ENCODE data around the gene NDST1.

NDST1 gene

DNA sequence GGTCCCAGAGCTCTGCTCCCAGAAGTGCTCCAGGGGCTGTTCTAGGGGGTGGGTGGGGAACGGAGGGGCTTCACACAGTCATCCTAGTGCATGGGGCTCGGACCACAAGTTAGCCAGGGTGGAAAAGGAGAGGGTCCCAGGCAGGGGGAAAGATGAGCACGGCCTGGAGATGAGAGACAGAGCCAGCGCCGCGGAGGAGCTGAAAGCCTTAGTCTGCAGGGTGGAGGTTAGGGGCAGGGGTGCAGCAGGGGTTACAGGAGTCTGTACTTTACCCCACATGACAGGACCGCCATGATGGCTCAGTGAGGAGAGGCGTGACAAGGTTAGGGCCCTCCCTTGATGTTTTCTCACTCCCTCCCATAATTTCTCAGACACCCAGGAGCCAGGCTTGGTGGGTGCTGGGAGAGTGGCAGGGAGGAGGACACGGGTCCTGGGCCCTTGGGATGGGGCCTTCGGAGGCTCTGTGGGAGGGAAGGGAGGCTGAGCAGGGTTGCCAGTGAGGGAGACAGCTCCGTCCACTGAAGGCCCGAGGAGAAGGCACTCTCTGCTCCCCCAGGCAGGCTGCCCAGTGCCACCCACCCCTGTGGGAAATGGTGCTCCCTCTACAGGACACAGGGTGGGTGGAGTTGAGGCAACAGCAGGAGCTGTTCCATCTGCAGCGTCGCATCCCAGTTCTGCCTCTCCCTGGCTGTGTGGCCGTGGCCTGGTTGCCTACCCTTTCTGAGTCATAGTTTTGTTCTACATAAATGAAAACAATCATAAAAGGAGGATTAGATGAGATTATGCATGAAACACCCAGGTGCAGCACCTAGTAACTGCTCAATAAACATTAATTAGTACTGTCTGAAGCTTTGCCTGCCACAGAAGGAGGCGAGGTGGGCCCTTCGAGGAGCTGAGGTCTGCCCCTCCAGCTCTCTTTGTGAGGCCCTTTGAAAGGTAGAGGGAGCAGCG is 66.2 kb downstream of the NDST1 start:
- no peak for DNase-seq

DNA sequence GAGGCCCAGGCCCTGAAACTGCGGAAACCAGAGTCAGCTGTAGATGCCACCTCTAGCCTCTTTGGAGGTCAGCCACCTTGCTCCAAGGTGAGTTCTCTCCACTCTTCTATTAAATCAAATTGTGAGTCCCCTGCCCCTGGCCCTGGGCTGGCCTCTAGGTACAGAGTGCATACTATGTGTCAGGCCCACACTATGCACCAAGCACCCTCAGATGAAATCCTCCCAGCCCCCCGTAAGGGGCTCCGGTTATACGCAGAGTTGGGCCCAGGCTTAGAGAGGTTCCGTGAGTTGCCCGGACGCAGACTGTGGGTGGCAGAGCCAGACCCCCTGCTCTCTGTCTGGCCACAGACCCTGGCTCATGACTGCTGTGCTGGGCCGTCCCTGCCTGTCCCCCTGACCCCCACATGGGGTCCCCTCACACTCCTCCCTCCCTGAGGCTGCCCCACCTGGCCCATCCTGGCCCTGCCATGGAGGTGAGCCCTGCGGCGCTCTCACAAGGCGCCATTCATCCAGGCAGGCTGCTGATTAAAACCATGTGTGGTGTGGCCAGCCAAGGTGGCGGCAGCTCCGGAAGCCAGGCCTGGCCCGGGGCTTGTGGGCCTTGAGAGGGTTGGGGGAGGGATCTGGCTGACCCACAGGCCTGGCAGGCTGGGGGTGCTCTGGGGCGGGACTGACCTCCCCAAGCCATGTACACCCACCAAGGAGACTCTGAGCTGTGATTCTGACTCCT is 67.1 kb downstream of the NDST1 start:
- DNase-seq, result no peak

DNA sequence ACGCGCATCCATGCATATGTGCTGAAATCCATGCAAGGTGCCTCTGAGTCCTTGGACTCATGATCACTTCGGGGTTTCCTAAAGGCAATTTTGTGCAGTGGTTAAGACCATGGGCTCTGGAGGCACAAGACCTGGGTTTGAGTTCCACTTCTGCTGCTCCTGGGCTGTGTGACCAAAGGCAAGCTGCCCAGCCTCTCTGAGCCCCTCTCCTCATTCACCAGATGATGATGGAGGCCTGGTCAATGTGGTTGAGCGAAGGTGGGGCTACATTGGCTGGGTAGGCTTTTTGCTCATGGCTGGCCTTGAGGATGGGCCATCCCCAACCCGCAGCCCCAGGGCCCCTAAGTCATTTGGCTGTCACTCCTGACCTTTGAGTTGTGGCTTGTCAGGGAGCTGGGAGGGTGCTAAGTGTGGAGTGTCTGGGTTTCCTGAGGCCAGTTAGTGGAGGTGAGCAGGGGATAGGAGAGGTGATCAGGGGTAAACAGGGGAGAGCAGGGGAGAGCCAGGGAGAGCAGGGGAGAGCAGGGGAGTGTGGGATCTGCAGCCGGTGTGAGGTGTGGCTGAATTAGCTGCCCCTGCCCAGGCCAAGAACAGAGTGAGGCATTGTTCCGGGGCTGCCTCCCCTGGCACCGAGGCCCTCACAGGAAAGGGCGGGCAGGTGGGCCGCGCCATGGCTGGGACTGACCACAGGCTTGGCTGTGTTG is 68.0 kb downstream of the NDST1 start:
- DNase-seq, result no peak

DNA sequence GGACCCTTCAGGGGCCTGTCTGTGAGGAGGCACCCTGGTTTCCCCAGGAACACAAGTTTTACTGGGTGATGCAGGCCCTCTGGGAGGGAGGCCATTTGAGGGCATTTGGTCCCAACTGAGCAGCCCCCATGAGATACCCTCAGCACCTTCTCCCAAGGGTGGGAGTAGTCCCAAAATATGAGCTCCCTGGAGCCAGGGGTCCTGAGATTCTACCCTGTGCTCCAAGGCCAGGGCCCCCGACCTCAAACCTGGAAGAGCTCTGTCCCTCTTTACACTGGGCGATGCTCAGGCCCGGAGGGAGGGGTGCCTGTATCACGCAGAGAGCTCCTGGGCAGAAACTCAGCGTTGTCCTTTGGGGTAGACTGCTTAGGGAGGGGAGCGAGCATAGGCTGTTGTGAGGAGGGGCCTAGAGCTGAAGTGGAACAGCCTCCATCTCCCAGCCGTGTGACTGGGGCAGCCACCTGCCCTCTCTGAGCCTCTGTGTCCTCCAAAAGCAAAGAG is 68.6 kb downstream of the NDST1 start:
- DNase-seq, result no peak

DNA sequence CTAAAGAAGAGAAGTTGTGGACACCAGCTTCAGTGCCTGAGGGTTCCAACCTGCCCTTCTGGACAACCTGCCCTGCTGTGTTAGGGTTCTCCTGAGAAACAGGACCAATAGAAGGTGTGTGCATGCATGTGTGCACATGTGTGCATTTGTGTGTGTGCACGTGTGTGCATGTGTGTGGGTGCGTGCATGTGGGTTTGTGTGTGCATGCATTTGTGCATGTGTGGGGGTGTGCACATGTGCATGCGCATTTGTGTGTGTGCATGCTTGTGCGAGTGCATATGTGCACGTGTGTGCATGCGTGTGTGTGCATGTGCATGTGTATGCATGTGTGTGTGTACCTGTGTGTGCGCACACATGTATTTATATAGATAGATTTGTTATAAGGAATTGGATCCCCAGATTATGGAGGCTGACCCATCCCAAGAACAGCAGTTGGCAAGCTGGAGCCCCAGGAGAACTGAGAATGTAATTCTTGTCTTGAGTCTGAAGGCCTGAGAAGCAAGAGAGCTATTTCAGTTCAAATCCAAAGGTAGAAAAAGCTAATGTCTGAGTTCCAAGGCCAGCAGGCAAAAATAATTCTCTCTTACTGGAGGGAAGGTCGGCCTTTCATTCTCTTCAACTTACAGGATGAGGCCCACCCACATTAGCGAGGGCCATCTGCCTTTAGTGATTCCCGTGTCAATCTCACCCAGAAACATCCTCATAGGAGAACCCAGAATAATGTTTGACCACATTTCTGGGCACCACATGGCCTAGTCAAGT is 69.6 kb downstream of the NDST1 start:
- no peak for DNase-seq

DNA sequence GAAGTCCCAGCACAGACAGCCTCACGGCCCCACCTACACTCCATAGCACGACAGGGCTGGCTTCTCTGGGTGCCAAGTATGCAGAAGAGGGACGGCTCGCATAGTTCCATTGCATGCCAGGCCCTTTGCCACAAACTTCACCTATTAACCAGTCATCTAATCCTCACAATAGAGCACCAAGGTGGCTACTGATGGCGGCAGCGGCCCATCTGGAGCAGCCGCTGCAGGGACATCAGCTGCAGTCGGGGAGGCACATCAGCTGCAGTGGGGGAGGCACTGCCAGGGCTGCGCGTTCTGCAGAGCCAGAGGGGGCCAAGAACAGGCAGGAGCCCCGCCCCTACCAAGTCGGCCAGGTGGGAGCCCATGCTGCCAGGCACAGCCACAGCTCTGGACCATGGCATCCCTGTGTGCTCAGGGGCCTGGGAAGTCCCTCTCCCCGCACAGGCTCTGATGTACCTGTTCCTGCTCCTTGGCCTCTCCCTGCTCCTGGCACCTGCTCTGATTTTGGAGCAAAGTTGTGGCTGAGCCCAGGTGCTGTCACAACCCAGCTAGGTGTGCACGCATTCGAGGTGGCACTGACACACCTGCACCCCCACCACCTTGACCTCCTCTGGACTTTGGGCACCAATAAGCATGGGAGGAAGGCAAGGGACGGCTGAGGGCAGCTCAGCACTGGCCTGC is 71.0 kb downstream of the NDST1 start:
- no peak for DNase-seq

DNA sequence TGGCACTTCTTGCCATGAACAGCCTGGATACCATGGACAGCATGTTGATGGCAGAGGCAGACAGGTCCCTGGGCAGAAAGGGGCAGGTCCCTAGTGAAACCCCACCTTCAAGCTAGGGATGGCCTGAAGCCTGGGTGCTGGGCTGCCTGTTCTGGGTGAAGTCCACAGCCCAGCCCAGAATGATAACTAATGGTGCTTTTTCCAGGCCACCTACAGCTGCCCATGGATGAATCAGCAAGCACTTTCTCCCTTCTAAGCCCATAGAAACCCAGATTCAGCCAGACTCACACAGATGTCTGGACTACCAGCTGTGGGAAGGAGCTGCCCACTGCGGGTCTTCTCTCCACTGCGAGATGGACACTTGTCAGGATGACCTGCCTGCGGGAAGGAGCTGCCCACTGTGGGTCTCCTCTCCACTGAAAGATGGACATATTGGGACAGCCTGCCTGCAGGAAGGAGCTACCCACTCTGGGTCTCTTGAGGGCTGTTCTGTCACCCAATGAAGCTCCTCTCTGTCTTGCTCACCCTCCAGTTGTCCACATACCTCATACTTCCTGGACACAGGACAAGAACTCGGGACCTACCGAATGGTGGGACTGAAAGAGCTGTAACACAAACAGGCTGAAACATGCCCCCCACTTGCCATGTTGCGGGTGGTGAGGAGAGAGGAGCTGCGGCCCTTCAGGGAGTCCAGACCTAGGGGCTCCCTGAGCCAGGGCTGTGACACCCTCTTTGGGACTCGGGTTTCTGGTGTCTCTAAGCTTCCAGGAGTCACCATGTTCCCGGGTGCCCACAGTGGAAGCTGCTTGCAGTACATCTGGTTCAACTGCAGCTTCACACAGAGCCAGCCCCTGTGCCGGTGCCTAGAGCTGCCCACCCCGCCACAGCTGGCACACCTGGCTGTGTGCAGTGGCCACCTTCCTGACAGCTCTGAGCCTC is 71.8 kb downstream of the NDST1 start:
- DNase-seq, result no peak

DNA sequence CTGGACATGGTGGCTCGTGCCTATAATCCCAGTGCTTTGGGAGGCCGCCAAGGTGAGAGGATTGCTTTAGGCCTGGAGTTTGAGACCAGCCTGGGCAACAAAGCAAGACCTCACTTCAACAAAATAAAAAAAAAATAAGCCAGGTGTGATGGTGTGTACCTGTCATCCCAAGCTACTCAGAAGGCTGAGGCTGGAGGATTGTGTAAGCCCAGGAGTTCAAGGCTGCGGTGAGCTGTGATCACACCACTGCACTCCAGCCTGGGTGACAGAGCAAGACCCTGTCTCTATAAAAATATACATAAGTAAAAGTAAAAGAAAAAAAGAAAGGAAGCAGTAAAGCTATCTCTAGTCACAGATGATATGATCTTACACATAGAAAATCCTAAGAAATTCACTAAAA is 73.0 kb downstream of the NDST1 start:
- no peak for DNase-seq

DNA sequence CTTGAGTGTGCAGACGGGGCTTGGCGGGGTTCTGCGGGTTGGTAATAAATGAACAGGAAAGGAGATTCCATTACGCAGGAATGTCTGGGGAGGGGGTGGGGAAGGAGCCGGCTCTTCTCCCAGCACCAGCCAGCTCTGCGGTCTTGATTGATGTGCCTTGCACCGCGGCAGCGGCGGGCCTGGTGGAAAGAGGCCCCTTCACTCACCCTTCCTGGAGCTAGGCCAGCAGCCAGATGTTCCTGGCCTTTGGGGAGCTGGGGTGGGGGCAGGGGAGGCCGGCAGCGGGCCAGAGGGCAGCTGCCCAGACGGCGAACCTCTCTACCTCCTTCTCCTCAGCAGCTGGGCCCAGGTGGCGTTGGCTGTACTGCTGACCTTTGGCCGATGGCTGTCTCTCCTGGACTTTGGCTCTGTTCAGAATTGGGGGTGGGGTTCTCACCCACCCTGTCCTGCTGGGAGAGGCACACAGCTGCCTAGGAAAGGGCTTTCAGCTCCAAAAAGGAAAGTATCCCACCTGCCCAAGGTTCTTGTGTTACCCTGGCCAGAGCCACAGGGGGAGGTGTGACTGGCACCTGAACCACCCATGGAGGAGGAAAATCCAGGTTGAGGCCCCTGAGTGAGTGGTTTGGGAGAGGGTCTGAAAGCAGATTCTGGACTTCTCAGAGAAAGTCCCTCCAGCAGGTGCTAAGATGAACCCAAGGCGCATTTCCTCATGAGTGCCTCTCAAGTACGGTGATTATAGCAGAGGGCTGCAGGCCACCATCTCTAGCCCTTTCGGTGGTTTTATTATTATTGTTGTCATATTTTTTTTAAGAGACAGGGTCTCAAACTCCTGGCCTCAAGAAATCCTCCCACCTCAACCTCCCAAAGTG is 74.5 kb downstream of the NDST1 start:
- DNase-seq, result peak; percentile 94

DNA sequence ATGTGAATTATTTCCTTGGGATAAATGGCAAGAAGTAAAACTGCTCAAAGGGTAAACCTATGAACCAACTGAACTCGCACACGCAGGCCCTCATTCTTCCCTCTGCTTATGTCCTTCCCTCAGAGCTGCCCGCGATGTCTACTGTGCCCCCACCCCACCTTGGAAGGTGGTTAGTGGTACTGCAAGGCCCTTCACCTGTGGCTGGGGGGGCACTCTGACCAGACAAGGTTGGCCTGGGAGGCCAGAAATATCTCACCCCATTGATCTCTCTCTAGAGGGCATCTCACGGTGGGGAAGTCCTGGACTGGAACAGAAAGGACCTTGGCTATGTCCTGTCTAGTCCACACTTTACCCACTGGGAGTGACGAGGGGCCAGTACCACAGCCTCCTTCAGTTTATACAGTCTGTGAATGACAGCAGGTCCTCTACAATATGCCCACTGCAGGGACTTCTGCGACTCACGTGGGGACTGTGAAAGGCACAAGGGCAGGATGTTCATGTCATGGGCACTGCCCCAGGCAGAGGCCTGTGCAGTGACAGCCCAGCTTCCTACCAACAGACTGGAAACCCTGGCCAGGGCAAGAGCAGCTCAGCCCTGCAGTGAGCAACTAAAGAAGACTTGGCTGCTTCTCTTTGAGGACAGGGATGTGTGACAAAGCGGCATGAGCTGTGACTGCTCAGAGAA is 75.8 kb downstream of the NDST1 start:
- no peak for DNase-seq

DNA sequence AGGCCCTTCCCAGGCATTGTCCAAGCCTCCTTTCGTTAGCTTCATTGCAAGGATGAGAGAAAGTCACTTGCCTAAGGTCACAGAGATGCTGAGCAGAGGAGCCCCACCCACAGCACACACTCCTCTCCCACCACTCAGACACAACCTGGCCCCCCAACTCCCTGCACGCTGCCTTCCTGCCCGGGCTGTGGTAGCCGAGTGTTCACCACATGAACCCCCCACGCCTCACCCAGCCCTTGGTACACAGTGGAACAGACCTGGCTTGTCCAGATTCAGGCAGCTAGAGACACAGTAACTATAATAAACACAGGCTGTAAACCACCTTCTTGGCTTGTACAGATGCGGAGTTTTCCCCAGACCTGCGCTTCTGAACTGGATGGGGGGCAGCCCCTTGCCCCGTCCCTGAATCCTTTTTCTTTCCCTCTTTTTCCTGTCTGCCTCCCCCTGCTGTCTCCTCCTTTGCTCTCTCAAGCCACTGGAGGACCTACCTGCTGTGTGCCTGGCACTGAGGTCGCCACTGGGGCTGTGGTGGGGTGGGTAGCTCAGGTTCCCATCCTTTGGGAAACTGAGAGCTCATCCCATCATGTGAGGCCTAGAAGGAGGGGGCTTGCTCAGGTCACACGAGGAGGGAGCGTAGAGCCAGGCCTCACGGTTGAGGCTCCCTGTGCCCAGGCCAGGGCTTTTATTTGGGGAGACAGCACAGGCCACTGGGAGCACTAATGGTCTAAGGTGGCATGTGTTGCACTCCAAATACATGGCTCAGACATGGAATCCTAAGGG is 76.8 kb downstream of the NDST1 start:
- DNase-seq, result no peak

DNA sequence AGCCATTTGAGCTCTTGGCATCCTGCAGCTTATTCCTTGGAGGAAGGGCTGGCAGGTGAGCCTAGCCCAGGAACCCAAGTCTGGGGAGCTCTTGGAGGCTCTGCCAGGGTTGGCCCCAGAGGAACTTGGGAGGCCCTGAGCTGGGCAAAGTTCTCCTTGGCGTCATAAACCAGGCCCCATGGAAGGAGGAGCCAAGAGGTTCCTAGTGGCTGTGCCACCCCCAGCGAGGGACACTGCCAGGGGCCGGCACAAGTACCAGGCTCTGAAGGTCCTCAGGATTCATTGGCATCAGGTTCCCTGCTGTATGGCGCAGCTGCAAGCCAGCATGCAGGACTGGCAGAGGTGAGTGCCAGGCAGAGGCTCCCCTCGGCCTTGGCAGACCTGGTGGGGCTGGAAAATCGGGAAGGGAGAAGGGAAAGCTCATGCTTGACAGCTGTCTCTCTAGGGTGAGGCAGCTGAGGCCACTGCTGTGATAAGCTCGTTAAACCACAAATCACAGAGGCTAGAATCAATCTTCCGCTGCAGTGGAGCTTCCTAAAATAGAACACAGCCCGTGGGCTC is 77.9 kb downstream of the NDST1 start:
- DNase-seq, result no peak

DNA sequence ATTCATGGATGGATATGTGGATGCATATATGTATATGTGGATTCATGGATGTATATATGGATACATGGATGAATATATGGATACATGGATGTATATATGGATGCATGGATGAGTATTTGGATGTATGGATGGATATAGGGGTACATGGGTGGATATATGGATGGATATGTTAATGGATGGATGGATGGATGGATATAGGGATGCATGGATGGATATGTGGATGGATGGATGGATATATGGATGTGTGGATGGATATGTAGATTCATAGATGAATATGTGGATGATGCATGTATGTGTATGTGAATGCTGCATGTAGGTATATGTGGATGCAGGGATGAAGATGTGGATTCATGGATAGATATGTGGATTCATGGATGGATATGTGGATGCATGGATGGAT is 79.1 kb downstream of the NDST1 start:
- DNase-seq, result no peak

DNA sequence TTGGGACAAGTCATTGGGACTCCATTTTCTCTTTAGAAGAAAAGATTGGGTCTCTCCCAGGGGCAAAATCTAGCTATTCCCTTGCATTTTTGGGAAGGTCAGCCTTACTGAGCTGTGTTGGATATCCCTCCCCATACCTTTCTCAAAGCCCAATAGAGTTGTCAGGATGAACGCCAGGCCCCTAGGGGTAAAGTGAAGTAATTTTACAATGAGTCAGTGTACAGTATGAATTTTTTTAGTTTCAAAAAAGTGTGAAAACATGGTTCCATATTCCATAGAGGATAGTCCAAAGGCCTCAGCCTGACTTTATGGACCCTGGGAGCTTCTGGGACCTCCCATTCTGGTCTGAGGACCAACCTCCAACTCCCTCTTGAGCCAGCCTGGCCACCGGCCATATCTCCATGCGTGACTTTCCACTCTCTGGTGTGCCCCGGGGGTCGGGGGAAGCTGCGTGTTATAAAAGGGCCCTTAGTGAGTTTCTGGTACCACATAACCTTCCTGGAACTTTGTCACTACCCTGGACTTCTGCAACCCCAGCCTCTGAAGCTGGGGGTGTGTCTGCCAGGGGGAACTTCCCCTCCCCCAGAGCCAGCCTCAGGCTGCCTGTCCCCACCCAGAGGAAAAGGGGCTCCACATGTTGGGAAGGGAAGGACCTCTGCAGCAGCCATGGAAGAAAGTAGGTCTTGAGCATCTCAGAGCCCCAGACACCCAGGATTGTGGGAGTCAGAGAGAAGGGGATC is 80.1 kb downstream of the NDST1 start:
- no peak for DNase-seq

DNA sequence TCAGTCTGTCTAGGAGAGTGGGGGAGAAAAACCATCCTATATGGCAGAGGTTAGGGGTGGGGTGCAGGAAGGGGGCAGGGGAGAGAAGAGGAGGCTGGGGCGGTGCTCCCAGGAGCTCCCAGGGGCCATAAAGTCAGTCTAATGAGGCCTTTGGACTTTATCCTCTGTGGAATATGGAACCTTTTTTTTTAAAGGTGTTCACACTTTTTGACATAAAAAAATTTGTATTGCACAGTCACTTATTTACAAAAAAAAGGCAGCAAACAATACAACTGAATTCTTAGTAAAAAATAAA is 80.6 kb downstream of the NDST1 start:
- no peak for DNase-seq

DNA sequence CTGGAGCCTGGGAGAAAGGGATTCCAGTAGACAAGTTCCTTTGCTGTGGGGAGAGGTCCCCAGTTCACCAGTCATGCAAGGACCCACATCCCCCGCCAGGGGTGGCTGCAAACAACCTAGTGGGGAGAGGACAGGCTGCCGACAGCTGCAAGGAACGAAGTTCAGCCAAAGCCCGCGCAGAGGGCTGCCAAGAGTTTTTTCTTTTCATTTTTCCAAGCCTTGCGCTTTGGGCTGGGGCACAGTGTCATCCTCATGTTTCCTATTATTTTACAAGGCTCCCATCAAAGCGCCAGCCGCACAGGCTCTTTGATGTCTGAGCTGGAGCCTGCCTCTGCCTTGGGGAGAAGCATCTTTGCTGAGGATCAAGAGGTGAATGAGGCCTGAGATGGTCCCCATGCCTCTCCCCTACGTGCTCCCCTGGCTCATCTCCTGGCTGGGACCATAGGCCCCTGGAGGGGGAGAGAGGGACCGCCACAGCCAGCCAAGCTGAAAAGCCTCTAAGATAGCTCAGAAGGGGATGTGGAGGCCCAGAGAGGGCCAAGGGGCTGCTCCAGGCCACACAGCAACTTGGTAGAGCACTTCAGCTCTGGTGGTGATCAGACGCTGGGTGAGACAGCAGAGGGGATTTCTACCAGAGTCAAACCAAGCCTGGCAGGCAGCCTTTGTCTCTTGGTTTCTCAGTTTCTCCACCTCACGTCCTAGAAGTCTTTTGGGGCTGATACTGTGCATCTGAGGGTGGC is 82.1 kb downstream of the NDST1 start:
- DNase-seq, result peak; percentile 41

All from RPMI8226 (cell line).